Measurements from ENCODE around the gene PET117.

- no peak for TF ChIP-seq CTCF (IDR thresholded peaks at IDR 0.05 in 8 of 11, conservative IDR thresholded peaks at IDR 0.05 in 3 of 11)
- no peak for TF ChIP-seq POLR2A (IDR thresholded peaks at IDR 0.05)
- no peak for TF ChIP-seq POLR2AphosphoS5 (IDR thresholded peaks at IDR 0.05)
Observed at GRCh38 chr20:18094191-18094590, 43.5 kb upstream of the PET117 start.

All from spleen (tissue), 7 donors.